ENCODE measurements around the gene KPNB1.

DNA sequence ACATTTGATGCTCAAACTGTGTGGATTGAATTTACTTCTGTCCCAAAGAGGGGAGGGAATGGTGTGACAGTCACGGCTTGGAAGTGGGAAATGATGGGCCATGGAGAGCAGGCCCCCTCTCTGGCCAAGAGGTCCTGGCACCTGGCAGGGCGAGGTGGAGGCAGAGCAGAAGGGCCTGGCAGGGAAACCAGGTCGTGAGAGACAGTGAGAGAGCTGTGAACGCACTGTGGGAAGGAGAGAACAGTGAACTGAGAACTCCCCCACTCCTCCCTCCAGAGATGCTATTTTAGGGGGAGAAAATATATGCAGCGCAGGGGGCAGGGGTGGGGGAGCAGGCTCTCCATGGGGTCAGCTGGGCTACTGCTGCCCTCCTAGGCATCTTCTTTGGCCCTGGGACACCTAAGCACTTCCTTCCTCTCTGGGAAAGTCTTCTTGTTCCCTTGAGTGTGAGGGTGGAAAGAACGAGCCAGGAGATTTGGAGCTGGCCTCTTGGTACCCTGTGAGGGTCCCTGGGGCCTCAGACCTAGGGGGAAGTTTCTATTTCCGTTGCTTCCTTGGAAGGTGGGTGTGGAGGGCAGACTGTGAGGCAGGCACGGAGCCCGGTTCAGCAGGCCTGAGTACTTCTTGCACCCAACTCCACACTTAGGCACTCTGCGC is 66.1 kb downstream of the KPNB1 start:
- no peak for TF ChIP-seq CTCF (IDR thresholded peaks at IDR 0.05; ENCODE audit: insufficient read depth, low read depth, low read length)
- TF ChIP-seq EZH2 (IDR thresholded peaks at IDR 0.05; ENCODE audit: insufficient read depth, low read length), result no peak
